Body of pancreas (tissue), 4 donors: ENCODE data around the gene ARID5A. TPM values are rescaled to one million over a fixed set of nuclear protein-coding genes. Genes with fewer than 3 reads are reported as not detected.
A peak's percentile ranks its signal among the peaks of the same experiment; 100 is the strongest.

Source experiments
- ATAC-seq: fragments of 150-250 bp; one replicate; pipeline ENCODE4 v1.9.1; 2016
- DNase-seq, 4 donors: peaks; one replicate each; pipeline ENCODE4 v3.0.0-alpha.2; 2019
- H3K27ac ChIP-seq, 4 donors: fragments of 200-600 bp; sonication (generic); 1 replicate in 3 of 4; 2 replicates in 1 of 4; pipeline versions ENCODE4 v1.5.1 to v1.6.1; 2016 to 2019; ENCODE audit warnings: mild to moderate bottlenecking in 1 of 4, mixed read lengths in 1 of 4, moderate library complexity in 1 of 4
- H3K27me3 ChIP-seq, 2 donors: fragments of 200-600 bp; sonication (generic); one replicate each; pipeline ENCODE4 v1.6.0; 2016; ENCODE audit warnings: mild to moderate bottlenecking in 1 of 2
- H3K36me3 ChIP-seq, 2 donors: fragments of 200-600 bp; sonication (generic); replicated peaks in 1 of 2; 2 replicates each; pipeline ENCODE4 v1.5.1; 2016; ENCODE audit warnings: low read depth in 2 of 2; ENCODE audit not compliant: insufficient read depth in 1 of 2
- H3K4me1 ChIP-seq: fragments of 200-600 bp; sonication (generic); one replicate; pipeline ENCODE4 v1.6.0; 2016
- H3K4me3 ChIP-seq, 2 donors: fragments of 200-600 bp; sonication (generic); 1 replicate in 1 of 2; 2 replicates in 1 of 2; pipeline ENCODE4 v1.5.1; 2016 to 2019
- H3K9me3 ChIP-seq, 3 donors: fragments of 200-600 bp; sonication (generic); 1 replicate in 2 of 3; 2 replicates in 1 of 3; pipeline ENCODE4 v1.5.1; 2016
- CTCF ChIP-seq, 7 experiments: fragments of 450-650 bp in 4 of 7; fragments of 200-600 bp in 3 of 7; sonication (generic) in 3 of 7; IDR thresholded peaks; one replicate each; pipeline ENCODE4 v1.5.1; 2016 to 2019; ENCODE audit warnings: antibody characterized with exemption in 7 of 7
- POLR2A ChIP-seq, 3 donors: fragments of 450-650 bp; IDR thresholded peaks; one replicate each; pipeline ENCODE4 v1.6.1; 2016; ENCODE audit warnings: antibody characterized with exemption in 3 of 3, mild to moderate bottlenecking in 2 of 3
- WGBS, 2 donors: methylation state at CpG; one replicate each; pipeline ENCODE4 v1.1.5; 2017; 5-methylcytosine and 5-hydroxymethylcytosine counted together
- intact Hi-C: fragments of 100-400 bp; cut with DNase I; formaldehyde crosslinking; loops from one replicate; pipeline ENCODE4 v1.15.1; 2023
- total RNA-seq, 2 donors: library from RNA; depleted of rRNA; stranded (reverse); fragments of >200 nt; gene quantifications; one replicate each; pipeline ENCODE4 v1.1.0, GENCODE V29; 2016

The ARID5A gene
- 1 to 10 TPM; 8.9 to 9.6 TPM for total RNA-seq

GRCh38 chr2:96536445-96537065 lies at the start of gene ARID5A:
Gene ARID5A (plus strand): TSS chr2:96536752. CDS start chr2:96536827, 75 bp downstream.
- Histone ChIP-seq H3K27ac (peak within 1 kb of the TSS; percentile 42 to 91 (median 70)), H3K27me3 (no peaks in the 10 kb centered on the region), H3K4me1 (peaks cover 27% of the 10 kb centered on the region), H3K4me3 (peak within 1 kb of the TSS; percentile 77 to 89), H3K36me3 (no peaks in the 10 kb centered on the region), H3K9me3 (no peaks in the 10 kb centered on the region)
- intact Hi-C loops, result no loop called here
- ATAC-seq, result peak; percentile 88
- 0 to 1% methylated on average over 17 to 61 of the region's 69 CpGs for WGBS, 2 donors
- peak; percentile 92 to 95 (median 94) for DNase-seq
- TF ChIP-seq POLR2A (IDR thresholded peaks at IDR 0.05), result peak; percentile 60 to 78 (median 74)
- TF ChIP-seq CTCF (IDR thresholded peaks at IDR 0.05), result peak in 6 of 7 experiments; percentile 35 to 59 (median 50)

GRCh38 chr2:96489261-96489660 lies 47.3 kb upstream of the ARID5A start:
- intact Hi-C loops, result no loop called here
- no peak for DNase-seq
- Histone ChIP-seq H3K4me1 (peaks cover 19% of the 10 kb centered on the region), H3K36me3 (no peaks in the 10 kb centered on the region), H3K27me3 (no peaks in the 10 kb centered on the region), H3K9me3 (no peaks in the 10 kb centered on the region), H3K4me3 (no peak overlapping the region), H3K27ac (peak overlapping the region in 1 of 4 donors; percentile 32)
- ATAC-seq, result no peak
- WGBS, 2 donors, result 88 to 89% methylated on average over 3 of the region's 3 CpGs
- TF ChIP-seq CTCF (IDR thresholded peaks at IDR 0.05) (no peak), POLR2A (IDR thresholded peaks at IDR 0.05) (no peak)

- Histone ChIP-seq H3K4me1 (peaks cover 19% of the 10 kb centered on the region), H3K27ac (peak overlapping the region in 1 of 4 donors; percentile 32), H3K36me3 (no peaks in the 10 kb centered on the region), H3K4me3 (no peak overlapping the region), H3K27me3 (no peaks in the 10 kb centered on the region), H3K9me3 (no peaks in the 10 kb centered on the region)
- 92 to 95% methylated on average over 1 of the region's 1 CpG for WGBS, 2 donors
- intact Hi-C loops, result no loop called here
- ATAC-seq, result no peak
- TF ChIP-seq CTCF (IDR thresholded peaks at IDR 0.05) (no peak), POLR2A (IDR thresholded peaks at IDR 0.05) (no peak)
- no peak for DNase-seq
Measured at GRCh38 chr2:96489663-96490062, 46.9 kb upstream of the ARID5A start.

GRCh38 chr2:96491860-96492497 lies 44.6 kb upstream of the ARID5A start:
- Histone ChIP-seq H3K27me3 (no peaks in the 10 kb centered on the region), H3K4me1 (no peaks in the 10 kb centered on the region), H3K9me3 (no peaks in the 10 kb centered on the region), H3K36me3 (no peaks in the 10 kb centered on the region), H3K4me3 (no peak overlapping the region), H3K27ac (no peak overlapping the region)
- intact Hi-C loops, result no loop called here
- no peak for TF ChIP-seq CTCF (IDR thresholded peaks at IDR 0.05)
- TF ChIP-seq POLR2A (IDR thresholded peaks at IDR 0.05), result no peak
- 95 to 100% methylated on average over 1 of the region's 1 CpG for WGBS, 2 donors
- no peak for DNase-seq
- no peak for ATAC-seq
